Neural progenitor cell (in vitro differentiated cells): ENCODE measurements around the gene RXRB. TPM values are rescaled to one million over a fixed set of nuclear protein-coding genes. Genes with fewer than 3 reads are reported as not detected.

Experiments
- DNase-seq: peaks from one replicate; pipeline ENCODE4 v3.0.0-alpha.2; 2016; ENCODE audit warnings: low spot score
- H2AFZ ChIP-seq: fragments of 200-600 bp; sonication (generic); replicated peaks from 2 replicates; pipeline ENCODE4 v1.6.1; 2016; ENCODE audit warnings: antibody characterized with exemption
- H3F3A ChIP-seq: fragments of 200-600 bp; sonication (generic); 2 replicates; pipeline ENCODE4 v1.6.1; 2016; ENCODE audit warnings: antibody characterized with exemption, low read depth
- H3K27ac ChIP-seq: fragments of 200-600 bp; sonication (generic); 2 replicates; pipeline ENCODE4 v1.5.1; 2016; ENCODE audit warnings: mild to moderate bottlenecking
- H3K27me3 ChIP-seq: fragments of 200-600 bp; sonication (generic); 2 replicates; pipeline ENCODE4 v1.6.1; 2016; ENCODE audit warnings: mild to moderate bottlenecking, moderate library complexity
- H3K36me3 ChIP-seq: fragments of 200-600 bp; sonication (generic); 2 replicates; pipeline ENCODE4 v1.5.1; 2016
- H3K4me1 ChIP-seq: fragments of 200-600 bp; sonication (generic); 2 replicates; pipeline ENCODE4 v1.6.1; 2016; ENCODE audit warnings: mixed run types
- H3K4me2 ChIP-seq: fragments of 200-600 bp; sonication (generic); 2 replicates; pipeline ENCODE4 v1.6.1; 2016
- H3K4me3 ChIP-seq: fragments of 200-600 bp; sonication (generic); 2 replicates; pipeline ENCODE4 v1.5.1; 2016
- H3K79me2 ChIP-seq: fragments of 200-600 bp; sonication (generic); 2 replicates; pipeline ENCODE4 v1.6.1; 2016; ENCODE audit warnings: low read depth
- H3K9ac ChIP-seq: fragments of 200-600 bp; sonication (generic); 2 replicates; pipeline ENCODE4 v1.6.1; 2016
- H3K9me3 ChIP-seq: fragments of 200-600 bp; sonication (generic); 2 replicates; pipeline ENCODE4 v1.5.1; 2016; ENCODE audit warnings: low read depth
- H4K20me1 ChIP-seq: fragments of 200-600 bp; sonication (generic); 2 replicates; pipeline ENCODE4 v1.6.1; 2016; ENCODE audit warnings: low read depth
- H3K27ac Mint-ChIP-seq: 3 replicates; pipeline ENCODE4 v1.8.0; 2021; ENCODE audit warnings: mixed read lengths
- H3K27me3 Mint-ChIP-seq: 2 replicates; pipeline ENCODE4 v1.8.0; 2022; ENCODE audit warnings: low read depth, mild to moderate bottlenecking, inconsistent platforms, moderate library complexity, mixed read lengths; ENCODE audit not compliant: insufficient read depth
- H3K36me3 Mint-ChIP-seq: 3 replicates; pipeline ENCODE4 v1.8.0; 2021; ENCODE audit warnings: mixed read lengths
- H3K4me1 Mint-ChIP-seq: 3 replicates; pipeline ENCODE4 v1.8.0; 2021; ENCODE audit warnings: mixed read lengths
- H3K4me3 Mint-ChIP-seq: 3 replicates; pipeline ENCODE4 v1.8.0; 2021; ENCODE audit warnings: mild to moderate bottlenecking, moderate library complexity, mixed read lengths
- H3K9me3 Mint-ChIP-seq: 3 replicates; pipeline ENCODE4 v1.8.0; 2020; ENCODE audit warnings: mixed read lengths
- CTCF ChIP-seq: fragments of 200-600 bp; sonication (generic); IDR thresholded peaks from 2 replicates; pipeline ENCODE4 v1.5.1; 2017; ENCODE audit warnings: antibody characterized with exemption, mild to moderate bottlenecking
- EZH2 ChIP-seq: fragments of 200-600 bp; sonication (generic); IDR thresholded peaks from 2 replicates; pipeline ENCODE4 v1.6.1; 2017; ENCODE audit warnings: antibody characterized with exemption, mild to moderate bottlenecking, moderate library complexity
- EZH2phosphoT487 ChIP-seq: fragments of 200-600 bp; sonication (generic); IDR thresholded peaks from 2 replicates; pipeline ENCODE4 v1.6.1; 2017; ENCODE audit warnings: antibody characterized with exemption
- total RNA-seq: library from RNA; depleted of rRNA; stranded (reverse); fragments of >200 nt; gene quantifications from 2 replicates; pipeline ENCODE4 v1.2.3, GENCODE V29; 2015; ENCODE audit warnings: low replicate concordance

The RXRB gene
- total RNA-seq, 1 donor from 2014 or later: 10.2 TPM

GRCh38 chr6:33204165-33204414, 3.6 kb upstream of the RXRB start:
- Histone ChIP-seq H3K4me3 (peak overlapping the region; percentile 70), H3K27ac (no peak overlapping the region), H2AFZ (no peak overlapping the region), H4K20me1 (peaks cover 42% of the 10 kb centered on the region), H3K27me3 (peaks cover 8% of the 10 kb centered on the region), H3K36me3 (no peaks in the 10 kb centered on the region), H3K4me1 (peaks cover 43% of the 10 kb centered on the region), H3K79me2 (peaks cover 40% of the 10 kb centered on the region), H3F3A (peaks cover 72% of the 10 kb centered on the region), H3K9ac (no peak overlapping the region), H3K9me3 (no peaks in the 10 kb centered on the region), H3K4me2 (peak overlapping the region; percentile 85)
- H3K27ac Mint-ChIP-seq: peak overlapping the region; percentile 97
- peaks cover 61% of the 10 kb centered on the region for H3K4me1 Mint-ChIP-seq
- no peak for DNase-seq
- TF ChIP-seq EZH2phosphoT487: no peak
- no peak for TF ChIP-seq EZH2
- TF ChIP-seq CTCF: no peak
- peak overlapping the region; percentile 99 for H3K4me3 Mint-ChIP-seq
- H3K36me3 Mint-ChIP-seq: peaks cover 26% of the 10 kb centered on the region
- no peaks in the 10 kb centered on the region for H3K9me3 Mint-ChIP-seq
- H3K27me3 Mint-ChIP-seq: peaks cover 9% of the 10 kb centered on the region

- TF ChIP-seq EZH2phosphoT487 (no peak), CTCF (no peak), EZH2 (no peak)
- Mint-ChIP-seq H3K4me1 (peaks cover 61% of the 10 kb centered on the region), H3K36me3 (peaks cover 25% of the 10 kb centered on the region), H3K27ac (peak overlapping the region; percentile 97), H3K27me3 (peaks cover 9% of the 10 kb centered on the region), H3K4me3 (peak overlapping the region; percentile 99), H3K9me3 (no peaks in the 10 kb centered on the region)
- Histone ChIP-seq H3K4me2 (peak overlapping the region; percentile 85), H3K4me3 (peak overlapping the region; percentile 70), H3K36me3 (no peaks in the 10 kb centered on the region), H3K79me2 (peaks cover 38% of the 10 kb centered on the region), H3K4me1 (peaks cover 39% of the 10 kb centered on the region), H2AFZ (no peak overlapping the region), H3K27me3 (peaks cover 8% of the 10 kb centered on the region), H3K9ac (no peak overlapping the region), H3K9me3 (no peaks in the 10 kb centered on the region), H3K27ac (no peak overlapping the region), H3F3A (peaks cover 67% of the 10 kb centered on the region), H4K20me1 (peaks cover 40% of the 10 kb centered on the region)
- no peak for DNase-seq
Measured at GRCh38 chr6:33203443-33204164, 3.1 kb upstream of the RXRB start.

GRCh38 chr6:33202799-33203198, 2.3 kb upstream of the RXRB start:
- Histone ChIP-seq H3K4me3 (no peak overlapping the region), H3F3A (peaks cover 69% of the 10 kb centered on the region), H3K9me3 (no peaks in the 10 kb centered on the region), H3K27me3 (peaks cover 8% of the 10 kb centered on the region), H3K36me3 (no peaks in the 10 kb centered on the region), H4K20me1 (peaks cover 48% of the 10 kb centered on the region), H3K27ac (no peak overlapping the region), H3K9ac (no peak overlapping the region), H2AFZ (no peak overlapping the region), H3K79me2 (peaks cover 33% of the 10 kb centered on the region), H3K4me1 (peaks cover 39% of the 10 kb centered on the region), H3K4me2 (no peak overlapping the region)
- H3K9me3 Mint-ChIP-seq: no peaks in the 10 kb centered on the region
- H3K27me3 Mint-ChIP-seq: peaks cover 9% of the 10 kb centered on the region
- H3K36me3 Mint-ChIP-seq: peaks cover 25% of the 10 kb centered on the region
- TF ChIP-seq EZH2 (no peak), CTCF (no peak), EZH2phosphoT487 (no peak)
- peak overlapping the region; percentile 99 for H3K4me3 Mint-ChIP-seq
- peak overlapping the region; percentile 30 for H3K27ac Mint-ChIP-seq
- peaks cover 69% of the 10 kb centered on the region for H3K4me1 Mint-ChIP-seq
- no peak for DNase-seq
